H9 (cell line): ENCODE measurements around the gene TMEM125. TPM values are rescaled to one million over a fixed set of nuclear protein-coding genes. Genes with fewer than 3 reads are reported as not detected.

ENCODE experiments used
- DNase-seq: peaks from one replicate; pipeline ENCODE4 v3.0.0-alpha.2; 2017
- H2AFZ ChIP-seq: one replicate; pipeline ENCODE4 v1.6.1; 2013; ENCODE audit warnings: mild to moderate bottlenecking, low read length, control low read depth, moderate library complexity
- H2AK5ac ChIP-seq: 2 replicates; pipeline ENCODE4 v1.6.1; 2013; ENCODE audit warnings: low read length, control low read depth, mixed read lengths; ENCODE audit not compliant: insufficient read length
- H2BK120ac ChIP-seq: one replicate; pipeline ENCODE4 v1.6.1; 2013; ENCODE audit warnings: low read depth, mild to moderate bottlenecking, low read length, control low read depth, inconsistent platforms; ENCODE audit not compliant: poor library complexity, severe bottlenecking
- H2BK12ac ChIP-seq: 2 replicates; pipeline ENCODE4 v1.6.1; 2013; ENCODE audit warnings: low read length, control low read depth, mixed read lengths, low read depth; ENCODE audit not compliant: insufficient read length
- H2BK15ac ChIP-seq: 2 replicates; pipeline ENCODE4 v1.6.1; 2013; ENCODE audit warnings: low read depth, low read length, control low read depth
- H2BK20ac ChIP-seq: one replicate; pipeline ENCODE4 v1.6.1; 2013; ENCODE audit warnings: low read depth, mild to moderate bottlenecking, low read length, control low read depth, inconsistent platforms; ENCODE audit not compliant: poor library complexity, severe bottlenecking
- H2BK5ac ChIP-seq: 2 replicates; pipeline ENCODE4 v1.6.1; 2013; ENCODE audit warnings: low read length, control low read depth, mixed read lengths; ENCODE audit not compliant: insufficient read length
- H3K14ac ChIP-seq: 2 replicates; pipeline ENCODE4 v1.6.1; 2013; ENCODE audit warnings: low read length, control low read depth; ENCODE audit not compliant: insufficient read depth
- H3K18ac ChIP-seq: 2 replicates; pipeline ENCODE4 v1.6.1; 2013; ENCODE audit warnings: low read depth, mild to moderate bottlenecking, mixed read lengths, low read length, control low read depth; ENCODE audit not compliant: insufficient read length
- H3K23ac ChIP-seq: 2 replicates; pipeline ENCODE4 v1.6.1; 2013; ENCODE audit warnings: low read length, control low read depth, mixed read lengths, low read depth; ENCODE audit not compliant: insufficient read length
- H3K23me2 ChIP-seq: 2 replicates; pipeline ENCODE4 v1.6.1; 2013; ENCODE audit warnings: low read depth, mild to moderate bottlenecking, mixed read lengths, low read length, control low read depth; ENCODE audit not compliant: insufficient read length, poor library complexity, severe bottlenecking
- H3K27ac ChIP-seq: 2 replicates; pipeline ENCODE4 v1.5.1; 2013; ENCODE audit warnings: low read length, control low read depth, mixed read lengths, low read depth; ENCODE audit not compliant: insufficient read length
- H3K27me3 ChIP-seq: 2 replicates; pipeline ENCODE4 v1.6.1; 2013; ENCODE audit warnings: low read length, control low read depth, inconsistent platforms; ENCODE audit not compliant: insufficient read depth
- H3K4ac ChIP-seq: 2 replicates; pipeline ENCODE4 v1.6.1; 2013; ENCODE audit warnings: low read depth, mild to moderate bottlenecking, control low read depth, inconsistent platforms, low read length, moderate library complexity
- H3K4me1 ChIP-seq: 2 replicates; pipeline ENCODE4 v1.6.1; 2013; ENCODE audit warnings: low read length, control low read depth, inconsistent platforms; ENCODE audit not compliant: insufficient read depth
- H3K4me2 ChIP-seq: 2 replicates; pipeline ENCODE4 v1.6.1; 2013; ENCODE audit warnings: low read length, control low read depth, mixed read lengths; ENCODE audit not compliant: insufficient read length, insufficient read depth
- H3K56ac ChIP-seq: 2 replicates; pipeline ENCODE4 v1.6.1; 2013; ENCODE audit warnings: low read depth, mild to moderate bottlenecking, mixed read lengths, low read length, control low read depth; ENCODE audit not compliant: insufficient read length
- H3K79me1 ChIP-seq: 2 replicates; pipeline ENCODE4 v1.6.1; 2013; ENCODE audit warnings: low read depth, mild to moderate bottlenecking, moderate library complexity, low read length, control low read depth, inconsistent platforms; ENCODE audit not compliant: insufficient read depth, poor library complexity, severe bottlenecking
- H3K79me2 ChIP-seq: 2 replicates; pipeline ENCODE4 v1.6.1; 2013; ENCODE audit warnings: low read length, control low read depth, inconsistent platforms; ENCODE audit not compliant: insufficient read depth
- H3K9ac ChIP-seq: 2 replicates; pipeline ENCODE4 v1.6.1; 2013; ENCODE audit warnings: low read length, control low read depth, mixed read lengths; ENCODE audit not compliant: insufficient read length; ENCODE audit errors: extremely low read depth
- H3K9me3 ChIP-seq: one replicate; pipeline ENCODE4 v1.6.1; 2013; ENCODE audit warnings: low read depth, low read length, inconsistent platforms; ENCODE audit not compliant: control insufficient read depth
- H3T11ph ChIP-seq: one replicate; pipeline ENCODE4 v1.6.1; 2013; ENCODE audit warnings: mild to moderate bottlenecking, low read length, control low read depth, inconsistent platforms
- H4K20me1 ChIP-seq: one replicate; pipeline ENCODE4 v1.6.1; 2013; ENCODE audit not compliant: control insufficient read depth, insufficient read length, insufficient read depth
- H4K5ac ChIP-seq: 2 replicates; pipeline ENCODE4 v1.6.1; 2013; ENCODE audit warnings: low read depth, mild to moderate bottlenecking, mixed read lengths, low read length, control low read depth; ENCODE audit not compliant: insufficient read length
- H4K8ac ChIP-seq: replicated peaks from 2 replicates; pipeline ENCODE4 v1.6.1; 2013; ENCODE audit warnings: low read length, control low read depth, mixed read lengths, low read depth; ENCODE audit not compliant: insufficient read length
- H4K91ac ChIP-seq: 2 replicates; pipeline ENCODE4 v1.6.1; 2013; ENCODE audit warnings: low read depth, mild to moderate bottlenecking, moderate library complexity, mixed read lengths, low read length, control low read depth; ENCODE audit not compliant: insufficient read length
- H3K27ac Mint-ChIP-seq, 3 experiments: 2 replicates in 2 of 3; 3 replicates in 1 of 3; pipeline ENCODE4 v1.8.0; 2020 to 2021; ENCODE audit warnings: mixed read lengths in 3 of 3, mild to moderate bottlenecking in 1 of 3, moderate library complexity in 1 of 3
- H3K27me3 Mint-ChIP-seq: 2 replicates; pipeline ENCODE4 v1.8.0; 2021; ENCODE audit warnings: low read depth, mild to moderate bottlenecking, moderate library complexity, mixed read lengths
- H3K36me3 Mint-ChIP-seq, 3 experiments: 2 replicates in 2 of 3; 3 replicates in 1 of 3; pipeline ENCODE4 v1.8.0; 2020 to 2021; ENCODE audit warnings: low read depth in 3 of 3, mixed read lengths in 3 of 3; ENCODE audit not compliant: insufficient read depth in 1 of 3
- H3K4me1 Mint-ChIP-seq, 2 experiments: 2 replicates each; pipeline ENCODE4 v1.8.0; 2020; ENCODE audit warnings: mixed read lengths in 2 of 2
- H3K4me3 Mint-ChIP-seq, 2 experiments: 2 replicates in 1 of 2; 3 replicates in 1 of 2; pipeline ENCODE4 v1.8.0; 2020 to 2021; ENCODE audit warnings: mild to moderate bottlenecking in 2 of 2, mixed read lengths in 2 of 2, moderate library complexity in 1 of 2
- H3K9me3 Mint-ChIP-seq, 2 experiments: 2 replicates in 1 of 2; 3 replicates in 1 of 2; pipeline ENCODE4 v1.8.0; 2020; ENCODE audit warnings: mild to moderate bottlenecking in 2 of 2, mixed read lengths in 2 of 2, moderate library complexity in 1 of 2
- CTCF ChIP-seq: fragments of 200-600 bp; sonication (generic); conservative IDR thresholded peaks from 3 replicates; pipeline ENCODE4 v1.8.0; 2021; ENCODE audit warnings: antibody characterized with exemption, mild to moderate bottlenecking
- WGBS: extraction: QIAGEN DNeasy Blood & Tissue Kit; methylation state at CpG from one replicate; pipeline ENCODE4 v1.1.7; 2013; ENCODE audit warnings: missing lambda C conversion rate, low lambda C conversion rate, mixed read lengths; ENCODE audit not compliant: insufficient read length; ENCODE audit errors: extremely low coverage; 5-methylcytosine and 5-hydroxymethylcytosine counted together
- total RNA-seq: library from RNA; stranded (reverse); gene quantifications from 2 replicates; pipeline ENCODE4 v1.2.1, GENCODE V29; 2021

Gene TMEM125
- total RNA-seq, 1 experiment from 2014 or later = 19.6 TPM

GRCh38 chr1:43274125-43274803 is 4.5 kb downstream of the TMEM125 start:
- no peak overlapping the region for H4K91ac ChIP-seq
- H3K79me1 ChIP-seq = no peaks in the 10 kb centered on the region
- H3K27me3 Mint-ChIP-seq = peaks cover 3% of the 10 kb centered on the region
- H3K56ac ChIP-seq = no peak overlapping the region
- peaks cover 6% of the 10 kb centered on the region for H3K23me2 ChIP-seq
- no peak overlapping the region for H3K4me3 Mint-ChIP-seq
- no peaks in the 10 kb centered on the region for H3K9me3 ChIP-seq
- no peaks in the 10 kb centered on the region for H3K9me3 Mint-ChIP-seq
- no peak overlapping the region for H3K23ac ChIP-seq
- H3K4me2 ChIP-seq = no peak overlapping the region
- H3K4ac ChIP-seq = no peak overlapping the region
- H3K27me3 ChIP-seq = no peaks in the 10 kb centered on the region
- no peak overlapping the region for H2BK12ac ChIP-seq
- no CpG with 5 or more reads among the region's 11 CpGs for WGBS
- H3K9ac ChIP-seq = no peak overlapping the region
- no peak overlapping the region for H2BK15ac ChIP-seq
- H3K18ac ChIP-seq = no peak overlapping the region
- H3K4me1 Mint-ChIP-seq = peaks cover 21 to 25% of the 10 kb centered on the region in 2 experiments
- no peak for TF ChIP-seq CTCF
- no peak overlapping the region for H4K5ac ChIP-seq
- no peak overlapping the region for H3K27ac ChIP-seq
- no peak overlapping the region for H2BK5ac ChIP-seq
- no peak overlapping the region for H3K14ac ChIP-seq
- peak; percentile 57 for DNase-seq
- peaks cover 4 to 25% (median 14%) of the 10 kb centered on the region in 3 experiments; a peak in 6 of 7 replicates for H3K36me3 Mint-ChIP-seq
- H3T11ph ChIP-seq = no peak overlapping the region
- peaks cover 3% of the 10 kb centered on the region for H4K20me1 ChIP-seq
- no peaks in the 10 kb centered on the region for H3K79me2 ChIP-seq
- H2AFZ ChIP-seq = no peak overlapping the region
- H3K4me1 ChIP-seq = peaks cover 5% of the 10 kb centered on the region; the same call in 1 of the 2 replicates
- no peak overlapping the region for H2BK20ac ChIP-seq
- no peak overlapping the region for H2BK120ac ChIP-seq
- peak overlapping the region; percentile 38 to 73 (median 55); a peak in 5 of 7 replicates for H3K27ac Mint-ChIP-seq
- no peak overlapping the region for H4K8ac ChIP-seq
- no peak overlapping the region for H2AK5ac ChIP-seq
